Ovary (tissue), 3 donors: ENCODE results near the gene C1orf50.

Experiments used
- CTCF ChIP-seq, 3 donors: fragments of 450-650 bp in 2 of 3; fragments of 200-600 bp in 1 of 3; IDR thresholded peaks; one replicate each; pipeline versions ENCODE4 v1.5.1 to v1.8.0; 2016 to 2022; ENCODE audit warnings: antibody characterized with exemption in 3 of 3, mild to moderate bottlenecking in 1 of 3
- EP300 ChIP-seq: sonication (generic); formaldehyde crosslinking; IDR thresholded peaks from one replicate; pipeline ENCODE4 v1.6.1; 2017; ENCODE audit warnings: antibody characterized with exemption
- donor health status: DM: no; HTN: no; CAD: no.

GRCh38 chr1:42752284-42752683 is 14.8 kb upstream of the C1orf50 start:
- TF ChIP-seq CTCF (IDR thresholded peaks at IDR 0.05): no peak
- TF ChIP-seq EP300: no peak
